Activated naive CD4-positive, alpha-beta T cell treated with anti-CD3 and anti-CD28 coated beads, Interleukin-2, amount 50 U/mL, for 16 hours (primary cell): ENCODE data around the gene TRMT61B.

Experiments
- DNase-seq: peaks from one replicate; pipeline ENCODE4 v3.0.0-alpha.2; 2020

The TRMT61B gene

DNA sequence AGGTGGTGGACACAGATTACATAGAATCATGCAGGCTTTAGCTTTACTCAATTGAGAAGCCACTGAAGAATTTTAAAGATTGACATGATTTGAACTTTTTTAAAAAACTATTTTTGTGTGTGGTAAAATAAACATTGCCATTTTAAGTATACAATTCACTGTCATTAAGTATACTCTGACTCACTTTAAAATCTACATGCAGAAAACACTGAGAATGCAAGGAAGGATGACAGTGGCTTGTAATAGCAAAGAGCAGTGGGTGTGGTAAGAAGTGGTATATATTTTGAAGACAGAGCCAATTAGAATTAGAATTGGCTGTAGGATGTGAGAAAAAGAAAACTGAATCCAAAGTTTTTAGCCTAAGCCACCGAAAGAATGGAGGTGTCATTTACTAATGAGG, 14.9 kb downstream of the TRMT61B start:
- no peak for DNase-seq

DNA sequence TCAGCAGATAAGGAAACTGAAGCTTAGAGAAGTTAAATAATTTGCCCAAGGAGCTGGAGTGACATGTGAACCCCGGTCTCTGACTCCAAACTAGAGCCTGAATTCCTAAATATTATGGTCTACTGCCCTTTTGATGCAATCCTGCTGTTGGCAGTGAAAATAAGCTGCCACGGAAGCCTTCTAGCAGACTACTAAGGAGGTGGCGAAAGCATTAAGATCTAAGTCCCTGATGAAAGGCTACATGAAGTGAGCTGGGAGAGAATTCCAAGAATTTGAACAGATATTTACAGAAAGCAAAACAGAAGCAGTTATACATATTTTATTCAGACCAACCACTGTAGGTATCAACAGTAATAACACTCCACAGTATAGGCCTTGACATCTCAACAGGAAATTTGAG, 28.1 kb downstream of the TRMT61B start:
- no peak for DNase-seq

- DNase-seq: no peak
These were observed 31.1 kb downstream of the TRMT61B start for GRCh38 chr2:28838971-28839370.

DNA sequence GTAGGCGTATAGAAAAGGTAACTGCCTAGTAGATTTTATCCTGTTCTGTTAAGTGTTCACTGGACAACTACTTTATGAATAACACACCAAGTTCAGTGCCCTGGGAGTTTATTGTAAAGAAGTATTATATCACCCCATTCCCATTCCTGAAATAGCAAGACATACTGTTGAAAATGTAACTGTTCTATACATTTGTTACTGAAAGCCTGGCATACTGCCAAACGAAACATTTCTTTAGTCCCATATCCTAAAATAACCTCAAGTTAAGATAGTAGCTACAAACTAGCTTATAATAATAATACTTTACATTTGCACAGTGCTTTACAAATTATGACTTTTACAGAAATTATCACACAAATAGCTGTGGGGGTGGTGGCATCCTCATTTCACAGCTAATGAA, 34.3 kb downstream of the TRMT61B start:
- no peak for DNase-seq

DNA sequence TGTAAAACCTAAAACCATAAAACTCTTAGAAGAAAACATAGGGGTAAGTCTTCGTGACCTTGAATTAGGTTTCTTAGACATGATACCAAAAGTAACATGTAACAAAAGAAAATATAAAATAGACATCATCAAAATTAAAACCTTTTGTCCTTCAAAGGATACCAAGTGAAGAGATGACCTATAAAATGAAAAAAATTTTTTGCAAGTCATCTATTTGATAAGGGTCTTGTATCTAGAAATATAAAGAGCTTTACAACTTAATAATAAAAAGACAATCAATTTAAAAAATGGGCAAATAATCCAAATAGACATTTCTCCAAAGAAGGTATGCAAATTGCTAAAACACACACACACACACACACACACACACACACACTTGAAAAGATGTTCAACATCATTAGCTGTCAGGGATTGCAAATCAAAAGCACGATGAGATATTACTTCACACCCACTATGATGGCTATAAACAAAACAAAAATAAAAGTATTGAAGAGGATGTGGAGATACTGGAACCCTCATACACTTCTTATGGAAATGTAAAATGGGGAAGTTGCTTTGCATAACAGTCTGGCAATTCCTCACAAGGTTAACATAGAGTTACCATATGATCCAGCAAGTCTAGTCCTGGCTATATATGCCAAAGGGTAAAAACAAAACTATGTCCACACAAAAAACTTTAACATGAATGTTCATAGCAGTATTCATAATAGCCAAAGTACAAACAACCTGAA, 36.2 kb downstream of the TRMT61B start:
- DNase-seq: no peak

DNA sequence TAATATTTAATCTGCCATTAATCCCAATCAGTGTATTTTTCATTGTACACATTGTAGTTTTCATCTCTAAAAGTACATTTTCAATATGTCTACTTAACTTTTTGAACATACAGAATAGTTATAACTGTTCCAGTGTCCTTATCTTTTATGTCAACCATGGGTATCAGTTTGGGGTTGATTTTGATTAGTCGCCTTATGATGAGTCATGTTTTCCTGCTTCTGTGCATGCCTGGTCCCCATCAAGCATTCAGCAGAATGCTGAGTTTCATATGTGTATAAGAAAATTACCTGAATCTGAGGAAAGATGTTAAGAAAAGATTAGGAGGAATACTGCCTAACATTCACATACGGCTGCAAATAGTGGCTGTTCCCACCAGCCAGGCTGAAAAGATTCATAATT, 41.7 kb downstream of the TRMT61B start:
- DNase-seq: no peak

DNA sequence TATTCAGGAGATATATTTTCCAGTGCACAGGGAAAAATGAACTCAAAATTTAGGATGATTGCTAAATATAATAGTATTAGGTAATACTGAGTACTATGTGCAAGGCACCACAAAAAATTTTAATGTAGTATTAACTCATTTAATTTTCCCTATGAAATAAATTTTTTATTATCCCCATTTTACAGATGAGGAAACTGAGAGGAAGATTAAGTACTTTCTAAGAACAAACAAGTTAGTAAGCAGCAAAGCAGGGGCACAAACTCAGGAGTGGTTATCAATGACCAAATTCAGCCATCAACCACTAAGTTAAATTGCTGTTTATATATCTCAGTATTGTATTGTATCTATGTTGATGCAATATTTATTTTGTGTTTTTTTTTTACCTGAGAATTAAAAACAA, 45.2 kb downstream of the TRMT61B start:
- no peak for DNase-seq

DNA sequence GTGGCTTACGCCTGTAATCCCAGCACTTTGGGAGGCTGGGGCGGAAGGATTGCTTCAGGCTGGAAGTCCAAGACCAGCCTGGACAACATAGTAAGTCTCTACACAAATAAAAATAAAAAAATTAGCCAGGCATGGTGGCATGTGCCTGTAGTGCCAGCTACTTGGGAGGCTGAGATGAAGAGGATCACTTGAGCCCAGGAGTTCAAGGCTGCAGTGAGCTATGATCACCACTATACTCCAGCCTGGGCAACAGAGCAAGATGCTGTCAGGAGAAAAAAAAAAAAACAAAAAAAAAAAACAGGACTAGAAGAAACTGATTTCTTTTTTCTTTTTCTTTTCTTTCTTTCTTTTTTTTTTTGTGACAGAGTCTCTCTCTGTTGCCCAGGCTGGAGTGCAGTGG, 45.9 kb downstream of the TRMT61B start:
- no peak for DNase-seq

- no peak for DNase-seq
These were observed 48.1 kb downstream of the TRMT61B start for GRCh38 chr2:28822036-28822435.

DNA sequence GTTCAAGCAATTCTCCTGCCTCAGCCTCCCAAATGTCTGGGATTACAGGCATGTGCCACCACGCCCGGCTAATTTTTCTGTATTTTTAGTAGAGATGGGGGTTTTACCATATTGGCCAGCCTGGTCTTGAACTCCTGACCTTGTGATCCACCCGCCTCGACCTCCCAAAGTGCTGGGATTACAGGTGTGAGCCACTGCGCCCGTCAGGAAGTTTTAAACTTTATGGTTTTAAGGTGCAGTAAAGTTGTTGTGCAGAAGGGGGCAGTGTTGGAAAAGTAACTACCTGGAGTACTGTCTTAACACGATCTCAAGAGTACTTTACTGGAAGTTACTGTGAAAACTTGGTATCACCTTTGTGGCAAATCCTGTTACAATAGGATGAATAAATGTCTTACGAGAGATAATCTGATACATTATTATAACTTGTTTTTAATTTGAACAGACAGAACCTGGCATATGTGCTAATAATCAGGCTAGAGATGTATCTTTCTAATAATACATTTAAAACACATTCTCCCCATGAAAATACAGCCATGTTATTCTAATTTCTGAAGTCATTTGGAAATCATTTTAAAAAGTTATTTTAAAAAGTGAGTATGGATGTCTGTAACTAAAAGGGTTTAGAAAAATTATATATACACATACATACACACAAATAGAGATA, 48.7 kb downstream of the TRMT61B start:
- peak; percentile 45 for DNase-seq

- DNase-seq: no peak
These were observed 52.1 kb downstream of the TRMT61B start for GRCh38 chr2:28818053-28818452.

DNA sequence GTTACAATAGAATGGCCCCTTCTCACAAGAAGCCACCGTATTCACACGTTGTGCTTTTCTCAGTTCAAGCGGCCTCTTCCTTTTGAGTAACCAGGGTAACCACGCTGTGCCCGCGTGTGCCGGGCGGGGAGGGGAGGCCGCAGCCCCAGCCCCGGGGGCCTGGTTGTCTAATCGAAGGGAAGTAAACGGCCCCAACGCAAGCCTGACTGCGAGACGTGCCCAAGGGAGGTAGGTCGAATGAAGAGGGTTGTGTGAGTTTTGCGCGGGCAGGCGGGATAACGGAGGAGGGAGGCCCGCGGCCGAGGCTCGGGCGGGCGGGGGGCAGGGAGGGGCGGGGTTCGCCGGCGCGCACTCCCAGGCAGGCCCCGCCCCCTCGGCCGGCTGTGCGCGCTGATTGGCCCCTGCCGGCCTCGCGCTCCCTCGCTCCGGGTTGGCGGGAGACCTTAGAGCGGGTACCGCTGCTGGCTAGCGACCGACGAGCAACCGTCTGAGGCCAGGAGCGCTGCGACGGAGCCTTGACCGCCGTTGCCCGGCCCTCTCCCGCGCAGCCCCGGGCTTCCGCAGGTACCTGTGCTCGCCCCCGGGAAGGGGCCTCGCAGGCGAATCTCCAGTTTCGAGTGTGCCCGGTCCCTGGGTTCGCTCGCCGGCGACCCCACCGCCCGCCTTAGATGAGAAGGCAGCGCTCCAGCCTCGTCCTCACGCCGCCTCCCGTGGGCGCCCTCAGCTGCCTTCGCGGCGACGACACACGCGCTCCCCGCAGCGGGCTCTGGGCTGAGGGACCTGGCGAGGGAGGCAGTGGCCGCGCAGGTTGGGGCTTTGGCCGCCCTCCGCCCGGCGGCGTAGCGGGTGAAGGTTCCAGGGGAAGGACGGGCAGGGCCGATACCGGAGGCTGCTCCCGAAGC, 59.5 kb downstream of the TRMT61B start, which contains the start of gene SPDYA:
SPDYA (plus strand) TSS at position 451 of the 902 bp plus-strand sequence. CDS start 5,181 bp downstream, outside the sequence.
- DNase-seq: peak; percentile 86

GRCh38 chr2:28809927-28810326, 60.2 kb downstream of the TRMT61B start:
- DNase-seq: no peak

- no peak for DNase-seq
These were observed 67.1 kb downstream of the TRMT61B start for GRCh38 chr2:28802975-28803429.

DNA sequence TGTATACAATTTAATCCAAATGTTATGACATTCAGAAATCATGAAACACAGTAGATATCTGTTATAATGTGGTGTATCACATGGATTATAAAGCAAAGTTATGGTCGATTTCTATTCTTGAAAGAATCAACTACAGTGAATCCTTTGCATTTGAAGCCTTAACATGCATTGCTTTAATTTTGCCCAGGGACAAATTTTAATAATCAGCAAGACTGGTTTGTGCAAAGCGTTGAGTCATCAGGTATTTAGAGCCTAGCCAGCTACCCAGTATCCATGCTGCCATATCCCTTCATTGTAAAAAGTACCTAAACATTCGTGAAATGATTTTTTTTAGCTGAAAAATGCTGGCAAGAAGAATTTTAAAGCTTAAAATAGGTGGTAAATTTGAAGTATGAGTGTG, 68.4 kb downstream of the TRMT61B start:
- no peak for DNase-seq
